B cell (primary cell): Measurements from ENCODE around the gene ARHGEF7. TPM values are rescaled to one million over a fixed set of nuclear protein-coding genes. Genes with fewer than 3 reads are reported as not detected.

ENCODE experiments used
- ATAC-seq: fragments of 200-7000 bp; cut with Tn5 transposase; one replicate; pipeline ENCODE4 v1.10.0; 2021; ENCODE audit warnings: low read depth, mild to moderate bottlenecking, moderate number of reproducible peaks, moderate library complexity
- CTCF ChIA-PET: fragments of 350-600 bp; sonication (Branson Sonifier 250); formaldehyde crosslinking; loops from one replicate; lab custom pipeline; 2021; ENCODE audit warnings: antibody characterized with exemption, inconsistent platforms; lab: Charles Lee
- POLR2A ChIA-PET: fragments of 350-600 bp; sonication (Branson Sonifier 250); formaldehyde crosslinking; loops from one replicate; lab custom pipeline; 2021; ENCODE audit warnings: antibody characterized with exemption; lab: Charles Lee
- DNase-seq: peaks from one replicate; pipeline ENCODE4 v3.0.0; 2013
- H2AFZ ChIP-seq: 2 replicates; pipeline ENCODE4 v1.6.1; 2012; ENCODE audit warnings: mild to moderate bottlenecking, low read depth, low read length; ENCODE audit not compliant: insufficient read depth, poor library complexity, severe bottlenecking
- H3K27ac ChIP-seq, 2 donors: 1 replicate in 1 of 2; 2 replicates in 1 of 2; pipeline ENCODE4 v1.5.1; 2012 to 2013; ENCODE audit warnings: low read length in 2 of 2, mild to moderate bottlenecking in 2 of 2, moderate library complexity in 1 of 2
- H3K27me3 ChIP-seq, 4 experiments: fragments of 200-600 bp in 1 of 4; sonication (generic) in 1 of 4; replicated peaks in 1 of 4; 1 replicate in 2 of 4; 2 replicates in 2 of 4; pipeline versions ENCODE4 v1.6.1 to v1.7.0; 2013 to 2016; ENCODE audit warnings: low read length in 3 of 4, mild to moderate bottlenecking in 2 of 4, mixed read lengths in 1 of 4, moderate library complexity in 1 of 4; ENCODE audit not compliant: insufficient read depth in 4 of 4, control insufficient read depth in 3 of 4; ENCODE audit errors: control extremely low read depth in 1 of 4
- H3K36me3 ChIP-seq, 2 experiments: replicated peaks in 1 of 2; 1 replicate in 1 of 2; 2 replicates in 1 of 2; pipeline versions ENCODE4 v1.6.1 to v1.7.1; 2013; ENCODE audit warnings: low read length in 1 of 2; ENCODE audit not compliant: insufficient read depth in 2 of 2, control insufficient read depth in 1 of 2; ENCODE audit errors: control extremely low read depth in 1 of 2, extremely low read depth in 1 of 2
- H3K4me1 ChIP-seq, 2 donors: fragments of 200-600 bp in 1 of 2; sonication (generic) in 1 of 2; 1 replicate in 1 of 2; 2 replicates in 1 of 2; pipeline versions ENCODE4 v1.5.1 to v1.6.1; 2013 to 2017; ENCODE audit warnings: low read length in 2 of 2; ENCODE audit not compliant: control insufficient read depth in 2 of 2, insufficient read depth in 2 of 2
- H3K4me2 ChIP-seq: replicated peaks from 2 replicates; pipeline ENCODE3; 2012; ENCODE audit warnings: mild to moderate bottlenecking, low read depth, low read length; ENCODE audit not compliant: poor library complexity, severe bottlenecking
- H3K4me3 ChIP-seq, 5 experiments: fragments of 200-600 bp in 1 of 5; sonication (generic) in 1 of 5; 1 replicate in 3 of 5; 2 replicates in 2 of 5; pipeline versions ENCODE4 v1.5.1 to v1.7.0; 2011 to 2016; ENCODE audit warnings: low read length in 4 of 5, mild to moderate bottlenecking in 4 of 5, low read depth in 2 of 5, control low read depth in 1 of 5, moderate library complexity in 1 of 5; ENCODE audit not compliant: insufficient read depth in 1 of 5; ENCODE audit errors: control extremely low read depth in 1 of 5, extremely low read depth in 1 of 5
- H3K79me2 ChIP-seq: fragments of 200-600 bp; sonication (generic); one replicate; pipeline ENCODE4 v1.6.0; 2016; ENCODE audit warnings: low read length; ENCODE audit not compliant: control insufficient read depth, insufficient read depth
- H3K9ac ChIP-seq: fragments of 200-600 bp; sonication (generic); 2 replicates; pipeline ENCODE4 v1.6.1; 2017; ENCODE audit warnings: mild to moderate bottlenecking, low read length, moderate library complexity
- H3K9me3 ChIP-seq, 3 donors: one replicate each; pipeline versions ENCODE4 v1.6.1 to v1.7.1; 2013; ENCODE audit warnings: low read length in 2 of 3; ENCODE audit not compliant: control insufficient read depth in 2 of 3, insufficient read depth in 1 of 3; ENCODE audit errors: control extremely low read depth in 1 of 3
- H4K20me1 ChIP-seq: 2 replicates; pipeline ENCODE4 v1.6.0; 2012; ENCODE audit warnings: mild to moderate bottlenecking, low read length; ENCODE audit not compliant: insufficient read depth, control insufficient read depth, poor library complexity, severe bottlenecking
- H3K27ac Mint-ChIP-seq: one replicate; pipeline ENCODE4 v1.8.0; 2021; ENCODE audit warnings: mixed read lengths
- H3K27me3 Mint-ChIP-seq: one replicate; pipeline ENCODE4 v1.8.0; 2021; ENCODE audit warnings: mixed read lengths
- H3K4me1 Mint-ChIP-seq: one replicate; pipeline ENCODE4 v1.8.0; 2021; ENCODE audit warnings: mixed read lengths
- H3K4me3 Mint-ChIP-seq: one replicate; pipeline ENCODE4 v1.8.0; 2021; ENCODE audit warnings: mixed read lengths
- H3K9me3 Mint-ChIP-seq: one replicate; pipeline ENCODE4 v1.8.0; 2022; ENCODE audit warnings: mixed read lengths; ENCODE audit not compliant: insufficient read depth
- CTCF ChIP-seq: fragments of 200-600 bp; IDR thresholded peaks from one replicate; pipeline ENCODE4 v1.8.0; 2022; ENCODE audit warnings: antibody characterized with exemption, mild to moderate bottlenecking
- EZH2 ChIP-seq: IDR thresholded peaks from 2 replicates; pipeline ENCODE4 v1.6.1; 2012; ENCODE audit warnings: borderline replicate concordance, low read depth, mild to moderate bottlenecking, moderate library complexity, low read length; ENCODE audit not compliant: insufficient read depth, poor library complexity, severe bottlenecking
- WGBS: methylation state at CpG from one replicate; pipeline ENCODE4 v1.1.5; 2013; ENCODE audit warnings: missing lambda C conversion rate; ENCODE audit not compliant: insufficient coverage; 5-methylcytosine and 5-hydroxymethylcytosine counted together
- intact Hi-C: fragments of 100-400 bp; cut with micrococcal nuclease; formaldehyde crosslinking; loops from one replicate; pipeline ENCODE4 v1.10.0; 2022
- polyA plus RNA-seq: library from polyadenylated mRNA; depleted of rRNA; stranded (reverse); fragments of >200 nt; gene quantifications from 2 replicates; pipeline ENCODE4 v1.2.3, GENCODE V29; 2012
- total RNA-seq, 2 donors: library from RNA; stranded (reverse); fragments of 120-200 nt in 1 of 2; gene quantifications; 1 replicate in 1 of 2; 2 replicates in 1 of 2; pipeline versions ENCODE4 v1.2.3 to v1.2.4, GENCODE V29; 2013 to 2022

The ARHGEF7 gene
- total and polyA plus RNA-seq, 2 donors (not counting 1 experiment from before 2014, with no cell fraction given), result 62.3 to 125 TPM

- no peaks in the 10 kb centered on the region for H3K27me3 Mint-ChIP-seq
- ChIA-PET POLR2A (no interaction called here), CTCF (no interaction called here)
- no peak overlapping the region for H3K4me3 Mint-ChIP-seq
- Histone ChIP-seq H2AFZ (no peak overlapping the region), H3K4me1 (no peaks in the 10 kb centered on the region), H3K4me2 (no peak overlapping the region), H3K36me3 (peaks cover 16 to 92% of the 10 kb centered on the region in 2 experiments), H3K79me2 (no peaks in the 10 kb centered on the region), H3K9ac (no peak overlapping the region), H4K20me1 (peaks cover 23% of the 10 kb centered on the region), H3K27ac (no peak overlapping the region), H3K9me3 (no peaks in the 10 kb centered on the region), H3K27me3 (no peaks in the 10 kb centered on the region), H3K4me3 (no peak overlapping the region)
- no peak overlapping the region for H3K27ac Mint-ChIP-seq
- H3K9me3 Mint-ChIP-seq, result no peaks in the 10 kb centered on the region
- intact Hi-C loops, result no loop called here
- 91% methylated on average over 15 of the region's 15 CpGs for WGBS
- no peak for DNase-seq
- TF ChIP-seq CTCF (no peak), EZH2 (no peak)
- no peak for ATAC-seq
- H3K4me1 Mint-ChIP-seq, result no peaks in the 10 kb centered on the region
These were observed 171.1 kb downstream of the ARHGEF7 start for GRCh38 chr13:111286162-111286561.

GRCh38 chr13:111286749-111287148 is 171.6 kb downstream of the ARHGEF7 start:
- 98% methylated on average over 5 of the region's 7 CpGs for WGBS
- no peak overlapping the region for H2AFZ ChIP-seq
- no peak overlapping the region for H3K9ac ChIP-seq
- intact Hi-C loops, result no loop called here
- no peak for DNase-seq
- no peaks in the 10 kb centered on the region for H3K79me2 ChIP-seq
- no peak overlapping the region for H3K4me2 ChIP-seq
- no peaks in the 10 kb centered on the region for H3K9me3 ChIP-seq
- no peaks in the 10 kb centered on the region for H3K4me1 ChIP-seq
- H3K27me3 ChIP-seq, result no peaks in the 10 kb centered on the region
- H3K4me3 Mint-ChIP-seq, result no peak overlapping the region
- no peaks in the 10 kb centered on the region for H3K9me3 Mint-ChIP-seq
- H3K27ac Mint-ChIP-seq, result no peak overlapping the region
- POLR2A ChIA-PET, result no interaction called here
- ATAC-seq, result no peak
- CTCF ChIA-PET, result no interaction called here
- TF ChIP-seq EZH2 (no peak), CTCF (no peak)
- H3K4me3 ChIP-seq, result no peak overlapping the region
- H4K20me1 ChIP-seq, result peaks cover 23% of the 10 kb centered on the region
- H3K4me1 Mint-ChIP-seq, result no peaks in the 10 kb centered on the region
- no peak overlapping the region for H3K27ac ChIP-seq
- H3K36me3 ChIP-seq, result peaks cover 12 to 92% of the 10 kb centered on the region in 2 experiments
- H3K27me3 Mint-ChIP-seq, result no peaks in the 10 kb centered on the region
